NCI-H187 treated with DMSO at 0.1 percent for 48 hours (cell line): ENCODE measurements around the gene EMC8.
"Not testable (repeated sequence)": the region's sequence is repeated elsewhere in the genome, so short reads cannot be mapped to it uniquely, and the experiment has no call there.

Experiments
- DNase-seq: peaks from one replicate; lab custom pipeline; 2025; lab: John Stamatoyannopoulos, UW

The EMC8 gene

DNA sequence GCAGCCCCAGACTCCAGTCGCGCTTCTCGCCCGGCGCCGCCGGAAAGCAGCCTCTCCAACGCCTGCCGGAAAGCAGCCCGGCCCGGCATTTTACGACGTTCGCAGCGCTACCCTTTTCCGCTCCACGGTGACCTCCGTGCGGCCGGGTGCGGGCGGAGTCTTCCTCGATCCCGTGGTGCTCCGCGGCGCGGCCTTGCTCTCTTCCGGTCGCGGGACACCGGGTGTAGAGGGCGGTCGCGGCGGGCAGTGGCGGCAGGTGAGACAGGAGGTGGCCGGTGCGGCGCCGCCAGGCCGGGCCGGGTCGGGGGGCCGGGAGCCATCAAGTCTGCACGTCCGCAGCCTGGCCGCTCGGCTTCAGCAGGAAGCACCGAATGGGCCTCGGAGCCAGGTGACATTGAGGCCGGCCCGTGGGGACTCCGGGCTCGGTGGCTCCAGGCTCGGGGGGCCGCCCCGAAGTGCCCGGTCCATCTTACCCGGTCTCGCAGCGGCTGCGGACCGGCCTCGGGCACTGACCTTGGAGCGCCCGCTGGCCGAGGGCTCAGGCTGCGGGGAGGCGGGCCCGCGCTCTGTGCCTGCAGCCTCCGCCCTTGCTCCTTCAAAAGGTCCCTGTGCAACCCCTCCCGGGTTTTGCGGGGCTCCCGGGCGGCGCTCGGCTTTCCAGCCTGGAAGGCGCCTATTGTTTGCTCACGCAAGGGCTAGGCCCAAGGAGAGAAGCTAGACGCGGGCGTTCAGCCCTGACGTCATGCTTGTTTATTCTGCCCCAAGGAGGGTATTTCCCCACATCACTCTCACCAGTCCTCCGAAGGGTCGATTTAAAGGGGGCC is at the start of gene EMC8, which contains the start of gene COX4I1:
Gene EMC8, minus strand, starts transcription at position 48 of the 824 bp plus-strand sequence. CDS start 249 bp downstream, outside the sequence.
Gene COX4I1, plus strand, starts transcription at position 199 of the 824 bp plus-strand sequence. CDS start 1,511 bp downstream, outside the sequence.
- peak; percentile 56 for DNase-seq

DNA sequence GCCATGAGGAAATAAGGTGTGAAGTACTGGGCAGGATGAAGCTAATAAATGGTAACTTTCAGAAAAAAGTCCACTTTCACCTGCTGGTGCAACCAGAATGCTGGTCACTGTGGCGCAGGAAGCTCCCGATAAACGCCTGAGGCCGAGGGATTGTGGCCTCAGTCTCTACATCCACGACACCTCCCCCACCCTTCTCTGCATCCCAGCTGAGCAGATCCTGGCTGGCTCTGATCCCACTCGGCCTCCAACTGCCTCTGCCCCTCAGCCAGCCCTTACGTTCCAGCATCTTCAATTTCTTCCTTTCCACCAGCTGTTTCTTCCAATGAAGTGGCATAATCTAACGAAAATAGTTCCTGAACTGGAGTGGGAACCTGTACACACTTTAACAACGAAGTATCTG is 49.6 kb upstream of the EMC8 start:
- no peak for DNase-seq

DNA sequence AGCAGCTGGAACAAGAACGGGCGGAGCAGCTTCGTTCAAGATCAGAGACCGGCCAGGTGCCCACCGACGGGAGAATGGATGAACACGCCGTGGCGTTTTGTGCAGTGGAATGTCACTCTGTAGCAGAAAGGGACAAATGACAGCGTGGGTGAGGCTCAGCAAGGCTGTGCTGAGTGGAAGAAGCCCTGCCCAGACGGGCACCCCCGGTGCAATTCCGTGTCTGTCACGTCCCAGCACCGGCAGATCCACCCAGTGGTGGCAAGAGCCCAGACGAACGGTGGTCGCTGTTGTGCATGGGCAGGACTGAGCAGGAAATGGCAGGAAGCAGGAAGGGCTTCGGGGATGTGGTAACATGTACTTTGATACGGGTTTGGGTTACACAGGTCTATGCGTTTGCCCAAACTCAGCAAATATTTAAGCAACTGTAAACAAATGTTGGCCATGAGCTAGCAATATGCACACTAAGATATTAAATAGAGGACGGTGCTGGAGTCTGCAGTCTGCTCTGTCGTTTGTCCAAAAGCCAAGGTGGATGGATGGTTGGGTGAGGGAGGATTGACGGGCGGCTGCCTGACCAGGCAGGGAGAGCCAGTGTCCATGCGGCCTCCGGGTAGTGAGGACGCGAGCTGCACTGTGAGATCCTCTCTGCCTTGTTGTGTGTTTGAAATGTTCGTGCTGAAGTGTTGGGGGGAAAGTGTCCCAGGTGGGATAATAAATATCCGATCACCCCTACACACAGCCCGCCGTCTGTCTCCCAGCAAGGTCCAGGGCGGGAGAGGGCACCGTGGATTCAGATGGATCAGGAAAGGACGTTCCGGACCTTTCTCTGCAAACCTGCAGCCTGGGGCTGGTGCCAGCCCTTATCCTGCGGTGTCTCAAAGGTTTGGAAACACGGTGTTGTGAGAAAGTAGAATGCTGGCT is 48.6 kb upstream of the EMC8 start:
- no peak for DNase-seq

DNA sequence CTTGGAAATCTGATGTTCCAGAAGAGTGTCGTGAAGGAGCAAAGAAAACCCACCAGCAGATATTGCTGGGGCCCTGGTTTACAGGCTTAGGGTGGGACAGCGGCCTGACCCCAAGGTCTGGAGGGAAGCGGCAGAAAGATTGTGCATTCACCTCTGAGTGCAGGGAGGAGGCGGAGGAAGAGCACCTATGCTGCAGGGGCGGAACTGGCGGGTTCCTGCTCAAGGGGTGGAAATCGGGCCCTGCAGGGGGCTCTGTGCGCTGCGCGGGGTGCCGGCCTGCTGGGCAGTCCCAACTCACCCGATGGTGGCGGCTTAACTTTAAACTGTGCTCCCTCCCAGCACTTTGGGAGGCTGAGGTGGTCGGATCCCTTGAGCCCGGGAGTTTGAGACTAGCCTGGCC is 47.7 kb upstream of the EMC8 start:
- no peak for DNase-seq

DNA sequence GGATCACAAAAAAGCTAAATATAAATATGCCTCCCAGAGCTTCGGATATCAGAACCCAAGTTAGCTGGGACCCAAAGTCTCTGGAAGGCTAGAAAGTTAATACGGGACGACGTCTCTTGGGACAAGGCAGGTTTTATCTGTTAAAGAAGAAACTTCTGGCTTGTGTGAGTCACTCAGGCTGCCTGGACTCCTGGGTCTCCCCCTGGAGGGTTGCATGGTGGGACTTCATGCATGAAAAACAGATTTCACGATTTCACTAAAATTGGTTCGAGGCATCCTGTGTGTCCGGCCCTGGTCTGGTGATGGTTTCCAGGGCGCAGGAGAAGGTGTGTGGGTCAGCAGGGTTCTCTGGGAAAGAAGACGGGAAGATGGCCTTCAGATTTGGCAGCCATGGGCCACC is 47.1 kb upstream of the EMC8 start:
- DNase-seq = no peak

DNA sequence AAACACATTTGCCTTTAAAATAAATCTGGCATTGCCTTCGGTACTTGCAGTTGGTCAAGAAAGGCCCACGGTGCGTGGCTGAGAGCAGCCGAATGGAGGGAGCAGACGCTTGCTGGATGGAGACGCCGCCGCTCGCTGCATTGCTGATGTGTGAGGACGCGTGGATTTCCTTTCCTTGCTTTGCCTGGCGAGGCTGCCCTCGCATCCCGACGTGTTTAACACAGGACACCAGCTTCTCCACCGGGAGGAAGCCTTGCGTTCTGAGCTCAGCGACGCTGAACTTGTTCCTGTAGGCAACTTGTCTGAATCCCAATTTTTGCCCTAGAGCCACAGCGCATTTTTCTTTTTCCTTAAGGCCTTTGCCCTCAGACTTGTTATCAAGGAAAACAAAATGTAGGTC is 45.9 kb upstream of the EMC8 start:
- no peak for DNase-seq

DNA sequence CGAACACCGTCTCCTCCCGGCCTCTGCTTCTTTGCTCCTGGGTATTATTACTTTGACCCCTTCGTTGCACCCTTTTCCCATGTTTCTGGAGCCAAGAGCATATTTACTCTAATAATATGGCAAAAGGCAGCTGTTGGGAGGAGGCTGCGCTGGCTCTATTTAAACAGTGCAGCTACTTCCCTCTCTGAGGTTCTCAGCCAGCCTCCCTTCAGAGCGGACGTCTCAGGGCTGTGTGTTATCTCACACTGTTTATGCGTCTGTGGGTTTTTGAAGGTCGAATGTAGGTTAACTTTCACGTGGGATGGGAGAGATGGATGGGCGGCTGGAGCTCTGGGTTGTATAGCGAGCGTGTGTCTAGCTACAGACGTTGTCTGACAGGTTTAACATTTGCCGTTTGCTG is 45.4 kb upstream of the EMC8 start:
- DNase-seq = no peak

DNA sequence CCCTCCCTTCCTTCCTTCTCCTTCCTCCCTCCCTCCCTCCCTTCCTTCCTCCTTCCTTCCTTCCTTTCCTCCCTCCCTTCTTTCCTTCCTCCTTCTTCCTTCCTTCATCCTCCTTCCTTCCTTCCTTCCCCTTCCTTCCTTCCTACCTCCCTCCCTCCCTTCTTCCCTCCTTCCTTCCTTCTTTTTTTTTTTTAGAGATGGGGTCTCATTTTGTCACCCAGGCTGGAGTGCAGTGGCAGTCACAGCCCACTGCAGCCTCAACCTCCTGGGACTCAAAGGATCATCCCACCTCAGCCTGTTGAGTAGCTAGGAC is 44.8 kb upstream of the EMC8 start:
- DNase-seq = no peak

DNA sequence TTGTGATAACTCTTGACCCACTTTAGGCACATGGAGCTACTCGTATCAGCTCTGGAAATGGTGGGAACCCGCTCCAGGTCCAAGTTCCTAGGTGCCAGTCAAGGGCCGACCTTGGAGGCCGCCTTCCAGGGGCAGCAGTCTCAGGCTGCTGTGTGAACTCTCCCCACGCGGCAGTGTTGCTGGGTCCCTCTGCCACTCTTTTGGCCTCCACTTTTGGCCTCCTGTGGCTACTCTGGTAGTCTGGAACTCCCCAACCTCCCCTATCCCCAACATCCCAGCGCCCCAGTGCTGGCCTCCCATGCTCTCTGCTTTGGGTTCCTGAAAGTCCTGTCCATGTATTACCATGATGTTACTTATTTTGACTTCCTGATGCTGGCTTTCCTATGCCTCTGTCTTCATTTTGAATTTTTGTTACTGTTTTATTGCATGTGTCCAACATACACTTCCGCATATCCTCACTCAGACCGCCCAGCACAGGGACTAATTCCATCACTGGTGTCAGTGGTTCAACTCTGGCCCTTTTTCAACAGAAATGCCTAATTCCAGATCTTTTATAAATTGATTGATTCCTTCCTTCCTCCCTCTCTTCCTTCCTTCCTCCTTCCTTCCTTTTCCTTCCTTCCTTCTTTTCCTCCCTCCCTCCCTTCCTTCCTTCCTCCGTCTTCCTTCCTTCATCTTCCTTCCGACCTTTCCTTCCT is 44.3 kb upstream of the EMC8 start:
- DNase-seq = no peak

DNA sequence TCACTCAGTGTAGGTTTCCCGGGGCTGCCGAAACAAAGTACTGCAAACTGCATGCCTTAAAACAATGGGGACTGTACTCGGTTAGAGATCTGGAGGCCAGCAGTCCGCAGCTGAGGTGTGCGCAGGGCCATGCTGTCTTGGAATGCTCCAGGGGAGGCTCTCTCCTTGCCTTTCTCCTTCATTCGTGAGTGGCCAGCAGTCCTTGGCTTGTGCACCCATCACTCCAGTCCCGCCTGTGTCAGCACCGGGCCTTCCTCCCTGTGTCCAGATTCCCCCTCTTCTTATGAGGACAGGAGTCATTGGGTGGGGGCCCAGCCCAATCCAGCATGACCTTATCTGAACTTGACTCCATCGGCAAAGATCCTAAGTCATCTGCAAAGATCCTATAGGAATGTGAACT is 43.5 kb upstream of the EMC8 start:
- DNase-seq = no peak

DNA sequence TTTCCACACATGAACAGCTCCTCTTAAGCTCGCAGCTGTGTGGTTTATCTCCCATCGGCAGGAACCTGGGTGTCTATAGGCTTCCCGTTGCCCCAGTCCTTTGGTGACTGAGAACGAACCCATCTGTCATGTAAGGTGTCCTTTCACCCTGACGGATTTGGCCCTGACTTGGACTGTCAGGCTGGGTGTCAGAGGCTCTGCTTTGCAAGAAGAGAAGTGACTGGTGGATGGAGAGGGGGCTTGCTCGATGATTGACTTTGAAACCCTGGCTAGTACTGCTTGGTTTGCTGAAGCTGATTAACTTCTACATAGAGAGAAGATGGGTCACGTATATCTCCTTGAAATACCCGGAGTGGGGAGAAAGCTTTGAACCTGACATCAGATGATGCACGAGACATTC is 43.1 kb upstream of the EMC8 start:
- DNase-seq = no peak

DNA sequence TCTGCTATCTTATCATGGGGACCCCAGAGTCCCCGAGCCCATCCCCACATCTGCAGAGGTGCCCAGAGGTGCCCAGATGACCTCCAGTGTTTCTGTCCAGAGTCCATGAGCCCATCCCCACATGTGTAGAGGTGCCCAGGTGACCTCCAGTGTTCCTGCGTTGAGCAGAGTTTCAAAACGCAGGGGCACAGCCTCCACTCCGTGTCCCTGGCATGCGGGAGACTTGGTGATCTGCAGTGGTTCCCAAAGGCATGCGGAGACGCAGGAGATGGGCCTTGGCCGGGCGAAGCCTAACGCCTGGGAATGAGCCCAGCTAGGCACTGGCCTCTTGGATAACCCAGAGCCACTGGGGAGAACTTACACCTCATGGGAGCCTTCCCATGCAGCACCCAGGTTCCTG is 41.5 kb upstream of the EMC8 start:
- no peak for DNase-seq

DNA sequence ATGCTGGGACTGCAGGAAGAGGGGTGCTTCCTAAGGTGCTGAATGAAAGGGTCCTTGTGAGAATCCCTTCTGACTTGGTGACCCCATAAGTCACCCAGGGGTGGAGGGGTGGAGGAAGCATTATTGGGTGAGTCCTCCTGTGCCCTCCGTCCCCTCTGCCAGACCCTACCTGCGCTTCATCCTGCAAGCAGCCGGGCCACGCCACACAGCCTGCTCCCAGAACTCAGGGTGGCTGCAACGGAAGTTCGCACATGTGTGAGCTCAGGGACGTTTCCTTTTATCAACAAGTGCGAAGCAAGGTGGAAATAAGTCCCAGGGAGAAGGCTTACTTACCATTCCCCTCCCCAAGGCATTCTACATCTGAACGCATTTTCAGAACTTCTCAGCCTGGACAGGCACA is 41.1 kb upstream of the EMC8 start:
- no peak for DNase-seq

DNA sequence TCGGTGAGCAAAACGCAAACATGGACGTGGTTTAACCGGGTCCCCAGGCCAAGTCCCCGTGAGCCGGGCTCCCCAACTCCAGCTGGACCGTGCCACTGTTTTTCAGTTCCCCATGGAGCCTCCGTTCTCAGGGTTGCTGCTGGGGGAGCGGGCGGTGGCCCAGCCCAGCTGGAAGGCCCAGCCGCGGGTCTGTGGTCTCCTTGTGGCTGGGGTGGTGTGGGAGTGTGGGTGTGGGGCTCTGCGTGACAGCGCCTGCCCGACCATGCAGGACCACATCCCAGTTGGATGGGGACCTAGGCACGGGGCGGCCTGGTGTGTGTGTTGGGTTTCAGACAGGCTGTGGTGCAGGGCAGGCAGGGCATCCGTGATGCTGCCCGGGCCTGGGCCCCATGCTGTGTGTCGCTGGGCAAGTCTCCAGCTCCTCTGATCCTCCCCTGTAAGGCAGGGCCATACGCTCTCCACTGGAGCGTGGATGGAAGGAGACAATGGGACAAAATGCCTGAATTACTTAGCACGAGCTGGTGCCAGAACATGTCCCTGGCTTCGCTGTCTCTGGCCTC is 40.4 kb upstream of the EMC8 start:
- DNase-seq = no peak

DNA sequence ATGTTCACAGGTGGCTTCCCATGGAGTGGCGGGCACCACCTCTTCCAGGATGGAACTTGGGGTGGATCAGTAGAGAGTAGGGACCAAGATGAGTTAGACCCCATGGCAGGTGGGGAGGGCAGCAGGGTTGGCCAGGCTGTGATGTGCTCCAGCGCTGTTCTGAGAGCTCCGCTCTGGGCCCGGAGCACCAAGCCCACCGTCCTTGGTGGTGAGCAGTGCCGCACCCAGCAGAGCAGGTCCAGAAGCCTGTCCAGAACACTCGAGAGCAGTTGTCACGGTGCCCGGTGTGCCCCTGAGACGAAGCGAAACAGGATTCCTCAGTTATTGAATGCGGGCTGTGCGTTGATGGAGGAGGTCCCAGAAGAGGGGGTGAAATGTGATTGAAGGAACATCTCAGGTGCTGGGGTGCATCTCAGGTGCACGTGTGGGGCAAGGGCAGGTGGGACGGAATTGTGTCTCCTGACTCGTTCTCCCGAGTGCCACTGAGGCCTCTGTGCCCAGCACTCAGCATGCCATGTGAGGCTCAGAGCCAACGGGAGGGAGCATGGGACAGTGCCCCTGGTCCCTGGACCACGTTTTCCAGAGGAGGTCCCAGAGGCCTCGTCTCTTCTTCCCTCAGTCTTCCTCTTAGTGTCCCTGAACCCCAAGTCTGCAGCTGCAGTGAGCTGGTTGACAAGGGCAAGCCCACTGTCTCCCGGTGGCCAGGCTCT is 39.7 kb upstream of the EMC8 start:
- DNase-seq = no peak

DNA sequence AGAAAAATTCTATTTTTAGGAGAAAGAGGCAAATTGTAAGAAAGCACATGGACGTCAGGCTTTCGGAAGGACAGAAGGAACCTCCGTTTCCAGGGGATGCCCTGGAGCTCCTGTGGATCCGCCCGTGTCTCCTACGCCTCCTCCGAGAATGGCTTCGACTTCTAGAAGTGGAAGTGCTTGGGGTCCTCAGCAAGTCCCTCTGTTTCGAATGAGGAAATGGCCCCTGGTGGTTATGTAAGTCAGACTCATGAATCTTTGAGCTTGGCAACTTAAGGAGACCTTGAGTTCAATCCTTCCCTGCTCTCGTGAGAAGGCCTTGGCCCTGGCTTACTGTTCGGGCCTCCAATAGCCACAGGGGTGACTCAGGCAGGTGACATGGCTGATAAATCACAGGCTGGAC is 39.0 kb upstream of the EMC8 start:
- no peak for DNase-seq

DNA sequence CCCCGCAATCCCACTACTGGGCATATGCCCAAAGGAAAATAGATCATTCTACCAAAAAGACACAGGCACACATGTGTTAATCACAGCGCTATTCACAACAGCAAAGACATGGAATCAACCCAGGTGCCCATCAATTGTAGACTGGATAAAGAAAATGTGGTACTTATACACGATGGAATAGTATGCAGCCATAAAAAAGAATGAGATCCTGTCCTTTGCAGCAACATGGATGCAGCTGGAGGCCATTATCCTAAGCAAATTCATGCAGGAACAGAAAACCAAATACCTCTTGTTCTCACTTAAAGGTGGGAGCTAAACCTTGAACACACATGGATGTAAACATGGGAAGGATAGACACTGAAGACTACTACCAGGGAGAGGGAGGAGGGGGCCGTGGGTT is 38.3 kb upstream of the EMC8 start:
- not testable (repeated sequence) for DNase-seq

DNA sequence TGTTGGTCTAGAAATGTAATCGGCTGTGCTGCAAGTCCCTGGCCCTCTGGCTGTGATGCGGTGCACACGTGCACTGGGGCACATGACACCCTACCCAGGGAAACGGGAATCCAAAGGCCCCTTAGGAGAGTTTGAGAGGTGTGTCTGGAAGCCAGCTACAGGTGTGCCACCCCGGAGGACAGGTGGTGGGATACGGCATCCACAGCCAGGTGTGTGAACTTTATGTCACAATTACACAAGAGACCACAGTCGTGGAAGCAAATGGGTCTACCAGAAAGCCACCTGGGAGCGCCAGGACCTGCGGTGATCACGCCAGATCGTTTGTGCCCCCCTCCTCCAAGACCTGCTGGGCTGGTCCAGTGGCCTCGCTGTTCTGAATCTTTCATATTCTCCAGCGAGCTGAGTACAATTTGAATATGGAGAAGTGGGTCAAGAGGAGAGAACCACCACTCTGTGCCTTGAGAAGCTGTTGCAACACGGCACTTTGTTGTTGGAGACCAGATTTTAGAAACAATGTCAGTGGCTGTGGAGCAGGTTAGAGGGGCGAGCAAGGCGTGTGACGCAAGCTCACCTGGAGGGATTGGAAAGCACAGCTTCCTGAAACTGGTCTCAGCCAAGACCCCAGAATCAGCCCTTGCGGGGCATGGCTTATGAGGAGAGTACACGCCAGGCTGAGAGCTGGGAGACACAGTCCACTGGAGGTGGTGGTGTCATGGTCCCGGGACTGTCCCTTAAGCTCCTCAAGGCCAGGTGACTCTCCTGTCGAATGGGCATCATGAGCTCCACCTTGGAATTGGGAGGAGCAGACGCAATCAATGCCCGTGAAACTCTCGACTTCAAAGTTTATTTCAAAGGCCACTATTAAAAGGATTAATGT is 37.6 kb upstream of the EMC8 start:
- DNase-seq = no peak

DNA sequence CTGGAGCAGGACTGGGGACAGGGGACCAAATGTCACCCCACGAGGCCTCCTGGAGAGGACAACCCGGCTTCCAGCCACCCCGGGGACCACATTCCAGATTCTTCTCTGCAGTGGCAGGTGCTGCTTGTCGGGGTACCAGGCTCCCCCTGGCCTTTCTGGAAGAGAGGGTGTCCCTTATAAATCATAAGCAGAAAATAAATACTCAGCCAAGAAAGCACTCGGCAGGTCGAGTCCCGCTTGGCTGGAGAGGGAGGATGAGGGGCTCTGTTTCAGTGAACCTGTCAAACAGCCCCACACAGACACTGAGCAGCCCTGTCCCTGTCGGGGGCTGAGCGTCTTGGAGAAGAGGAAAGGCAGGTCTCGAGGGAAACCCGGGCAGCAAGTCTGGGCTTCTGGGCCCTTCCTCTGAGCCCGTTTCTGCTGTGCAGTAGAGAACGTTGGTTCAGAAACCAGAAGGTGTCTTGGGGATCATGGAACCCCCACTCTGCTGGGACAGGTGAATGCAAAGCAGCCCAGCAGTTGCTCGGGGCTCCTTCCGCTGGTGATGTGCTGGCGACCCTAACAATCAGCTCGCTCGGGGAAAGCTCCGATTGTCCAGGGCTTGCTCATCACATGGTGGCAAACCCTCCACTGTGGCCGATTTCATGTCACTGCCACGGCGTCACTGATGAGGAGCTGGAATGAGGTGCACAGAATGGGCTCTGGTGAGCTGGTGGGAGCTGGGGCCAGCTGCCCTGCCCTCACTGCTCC is 36.8 kb upstream of the EMC8 start:
- DNase-seq = no peak

DNA sequence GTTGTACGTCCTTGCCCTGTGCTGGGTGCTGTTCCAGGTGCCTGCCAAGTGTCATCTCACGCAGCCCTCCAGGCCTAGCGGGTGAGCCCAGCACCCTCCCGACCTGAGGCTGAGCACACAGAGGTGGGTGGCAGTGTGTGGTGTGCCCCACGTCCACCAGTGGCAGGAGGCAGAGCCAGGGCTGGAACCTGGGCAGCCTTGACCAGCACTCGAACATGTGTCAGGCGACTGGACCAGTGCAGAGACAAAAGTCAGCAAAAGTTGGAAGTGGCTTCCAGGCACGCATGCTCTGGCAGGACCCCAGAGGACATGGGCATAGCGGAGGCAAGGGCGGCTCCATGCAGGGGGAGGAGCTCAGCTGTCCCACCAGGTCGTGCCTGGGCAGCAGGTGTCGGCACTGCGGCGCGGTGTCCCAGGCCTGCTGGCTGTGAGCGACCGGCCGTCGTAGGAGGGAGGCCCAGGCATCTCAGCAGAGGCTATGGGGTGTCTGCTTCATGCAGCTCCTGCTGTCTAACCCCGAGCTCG is 35.9 kb upstream of the EMC8 start:
- DNase-seq = no peak
